GM20000 (cell line): ENCODE measurements around the gene FBLN1.
"Not testable (repeated sequence)": the region's sequence is repeated elsewhere in the genome, so short reads cannot be mapped to it uniquely, and the experiment has no call there.

ENCODE experiments used
- DNase-seq: peaks from one replicate; pipeline ENCODE4 v3.0.0; 2012; ENCODE audit warnings: low spot score
- CTCF ChIP-seq: IDR thresholded peaks from 2 replicates; pipeline ENCODE4 v1.5.1; 2012; ENCODE audit warnings: mild to moderate bottlenecking, control low read depth; ENCODE audit errors: extremely low read depth, missing control alignments

Gene FBLN1

GRCh38 chr22:45459235-45459634, 43.4 kb upstream of the FBLN1 start:
- no peak for TF ChIP-seq CTCF
- no peak for DNase-seq

GRCh38 chr22:45460288-45461109, 42.2 kb upstream of the FBLN1 start:
- DNase-seq = no peak
- no peak for TF ChIP-seq CTCF

GRCh38 chr22:45462034-45462655, 40.5 kb upstream of the FBLN1 start:
- TF ChIP-seq CTCF = no peak
- no peak for DNase-seq

GRCh38 chr22:45463691-45464090, 39.0 kb upstream of the FBLN1 start:
- not testable (repeated sequence) for DNase-seq

- no peak for DNase-seq
- no peak for TF ChIP-seq CTCF
Observed at GRCh38 chr22:45465633-45466032, 37.0 kb upstream of the FBLN1 start.

GRCh38 chr22:45468872-45469271, 33.8 kb upstream of the FBLN1 start:
- TF ChIP-seq CTCF = no peak

GRCh38 chr22:45469281-45470073, 33.2 kb upstream of the FBLN1 start:
- no peak for TF ChIP-seq CTCF
- no peak for DNase-seq

More at GRCh38 chr22:45468872-45469271, 33.8 kb upstream of the FBLN1 start:
- no peak for DNase-seq
